ENCODE measurements around the gene ZFP30.

- TF ChIP-seq POLR2A (IDR thresholded peaks at IDR 0.05) = no peak
- no peak for TF ChIP-seq EP300 (IDR thresholded peaks at IDR 0.05)
- TF ChIP-seq, protein P1, sequence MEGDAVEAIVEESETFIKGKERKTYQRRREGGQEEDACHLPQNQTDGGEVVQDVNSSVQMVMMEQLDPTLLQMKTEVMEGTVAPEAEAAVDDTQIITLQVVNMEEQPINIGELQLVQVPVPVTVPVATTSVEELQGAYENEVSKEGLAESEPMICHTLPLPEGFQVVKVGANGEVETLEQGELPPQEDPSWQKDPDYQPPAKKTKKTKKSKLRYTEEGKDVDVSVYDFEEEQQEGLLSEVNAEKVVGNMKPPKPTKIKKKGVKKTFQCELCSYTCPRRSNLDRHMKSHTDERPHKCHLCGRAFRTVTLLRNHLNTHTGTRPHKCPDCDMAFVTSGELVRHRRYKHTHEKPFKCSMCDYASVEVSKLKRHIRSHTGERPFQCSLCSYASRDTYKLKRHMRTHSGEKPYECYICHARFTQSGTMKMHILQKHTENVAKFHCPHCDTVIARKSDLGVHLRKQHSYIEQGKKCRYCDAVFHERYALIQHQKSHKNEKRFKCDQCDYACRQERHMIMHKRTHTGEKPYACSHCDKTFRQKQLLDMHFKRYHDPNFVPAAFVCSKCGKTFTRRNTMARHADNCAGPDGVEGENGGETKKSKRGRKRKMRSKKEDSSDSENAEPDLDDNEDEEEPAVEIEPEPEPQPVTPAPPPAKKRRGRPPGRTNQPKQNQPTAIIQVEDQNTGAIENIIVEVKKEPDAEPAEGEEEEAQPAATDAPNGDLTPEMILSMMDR (IDR thresholded peaks at IDR 0.05) = no peak
- no peak for TF ChIP-seq POLR2AphosphoS5 (IDR thresholded peaks at IDR 0.05)
Observed at GRCh38 chr19:37593996-37594303, 61.3 kb downstream of the ZFP30 start.

Measured in stomach (tissue), 4 donors.